A549 treated with CpdA at 1 μM for 4 hours (cell line): ENCODE measurements around the gene ZNF879. TPM values are rescaled to one million over a fixed set of nuclear protein-coding genes. Genes with fewer than 3 reads are reported as not detected.

Experiments used
- total RNA-seq: library from RNA; stranded (reverse); fragments of 200-300 nt; extraction: Qiagen RNA extraction; gene quantifications from 5 replicates; pipeline ENCODE4 v1.2.3, GENCODE V29; 2022; ENCODE audit warnings: low read depth

Gene ZNF879
- total RNA-seq, result 0.42 to 0.93 TPM (median 0.57 TPM) in 5 replicates

GRCh38 chr5:179023528-179024189 lies at the start of gene ZNF879:
TSS of gene ZNF879 (plus strand) at chr5:179023804. CDS start at chr5:179025005, 1,201 bp downstream.

DNA sequence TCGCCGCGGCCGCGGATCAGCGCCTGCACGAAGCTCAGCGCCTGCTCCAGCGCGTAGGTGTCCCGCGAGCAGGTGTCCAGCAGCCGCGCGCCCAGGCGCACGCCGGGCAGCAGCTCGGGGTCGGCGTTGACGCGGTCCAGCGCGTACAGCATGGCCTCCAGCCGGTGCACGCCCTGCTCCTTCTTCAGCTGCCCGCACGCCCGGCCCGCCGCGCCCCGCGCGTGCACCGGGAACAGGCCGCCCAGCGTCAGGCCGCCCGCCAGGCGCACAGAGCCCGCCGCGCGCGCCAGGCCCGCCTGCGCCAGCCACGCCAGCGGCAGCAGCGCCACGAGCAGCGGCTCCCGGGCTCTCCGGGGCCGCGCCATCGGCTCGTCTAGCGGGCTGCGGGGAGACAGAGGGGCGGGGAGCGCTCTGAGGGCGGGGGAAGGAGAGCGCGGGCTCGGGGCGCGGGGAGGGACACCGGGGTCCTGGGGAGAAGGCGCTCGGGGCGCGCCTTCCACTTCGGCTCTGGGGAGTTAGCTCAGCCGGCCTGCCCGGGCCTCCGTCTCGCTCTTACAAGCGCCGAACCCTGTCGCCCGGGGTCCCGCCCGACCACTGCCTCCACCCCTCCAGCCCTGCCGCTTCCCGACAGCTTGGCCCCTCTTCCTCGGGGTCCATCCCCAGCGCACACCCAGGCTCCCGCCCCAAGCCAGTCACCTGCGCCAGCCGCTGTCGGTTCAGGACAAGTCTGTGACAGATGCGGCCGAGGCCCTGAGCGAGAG lies 28.8 kb upstream of the ZNF879 start, which contains the start of gene GRM6:
Gene GRM6 (minus strand): TSS at position 741 of the 761 bp plus-strand sequence. CDS start 376 bp downstream, at position 365.

DNA sequence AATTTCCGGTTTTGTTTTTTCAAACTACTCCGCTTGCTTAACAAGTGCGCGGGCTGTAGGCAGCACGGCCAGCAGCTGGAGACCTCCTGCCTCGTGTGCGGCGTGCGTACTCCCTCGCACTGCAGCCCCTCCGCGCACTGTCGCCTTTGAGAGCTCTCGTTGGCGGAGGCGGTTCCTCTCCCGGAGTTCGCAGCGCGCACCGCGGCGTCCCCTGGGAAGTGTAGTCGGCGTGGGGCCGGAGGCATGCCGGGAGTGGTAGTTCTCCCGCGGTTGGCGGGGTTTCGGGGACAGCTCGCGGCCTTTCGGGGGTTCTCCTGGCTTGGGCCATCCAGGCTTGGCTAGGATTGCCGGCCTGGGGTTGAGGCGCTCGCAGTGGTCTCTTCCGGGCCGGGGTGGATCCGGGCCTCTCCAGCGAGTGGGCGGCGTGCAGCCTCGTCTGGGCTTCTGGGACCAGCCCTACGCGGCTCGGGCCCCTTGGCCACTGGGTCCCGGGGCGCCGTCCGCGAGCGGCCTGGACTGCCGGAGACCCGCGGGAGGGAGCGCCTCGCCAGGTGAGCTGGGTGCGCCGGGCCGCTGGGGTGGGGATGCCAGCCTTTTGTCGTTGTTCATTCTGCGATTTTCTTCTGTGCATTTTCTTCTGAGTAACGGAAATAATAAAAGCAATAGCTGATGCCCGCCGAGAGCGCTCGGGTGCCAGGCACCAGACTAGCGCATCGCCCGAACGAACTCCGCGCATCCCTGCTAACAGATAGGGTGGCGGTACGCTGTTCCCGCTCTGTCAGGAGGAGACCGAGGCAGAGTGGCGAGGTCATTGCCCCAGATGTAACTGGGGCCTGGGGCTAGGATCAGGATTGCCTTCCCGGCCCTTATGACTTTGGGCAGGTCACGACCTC lies 36.8 kb downstream of the ZNF879 start, which contains the start of gene ZNF354C:
Gene ZNF354C (plus strand): TSS at position 258 of the 893 bp plus-strand sequence. CDS start 1,696 bp downstream, outside the sequence.

Other genes starting within 250 kb of the ZNF879 start
- gene ZNF354B, start 163.9 kb upstream of the ZNF879 start, total RNA-seq, result 3.3 to 5.9 TPM (median 4.6 TPM) in 5 replicates
- 0.03 to 0.07 TPM in 2 of 5 replicates, not detected in the others for gene ZFP2, start 127.9 kb upstream of the ZNF879 start, total RNA-seq
- gene ZNF454, start 82.6 kb upstream of the ZNF879 start, total RNA-seq, result not detected in 5 replicates
- not detected in 5 replicates for gene GRM6, start 28.5 kb upstream of the ZNF879 start, total RNA-seq
- 0.80 to 1.0 TPM (median 0.87 TPM) in 5 replicates for gene ZNF354C, start 36.6 kb downstream of the ZNF879 start, total RNA-seq